GM12892 (cell line): ENCODE results near the gene ZBTB8A.

Source experiments
- POLR2A ChIP-seq: IDR thresholded peaks from 2 replicates; pipeline ENCODE4 v1.6.1; 2011; ENCODE audit warnings: low read depth, low read length, control low read depth
- POLR2AphosphoS5 ChIP-seq: IDR thresholded peaks from 2 replicates; pipeline ENCODE4 v1.6.1; 2011; ENCODE audit warnings: low read depth, low read length, control low read depth
- TAF1 ChIP-seq: IDR thresholded peaks from 2 replicates; pipeline ENCODE4 v1.6.1; 2011; ENCODE audit warnings: low read depth, mild to moderate bottlenecking, control low read depth, low read length, borderline replicate concordance

GRCh38 chr1:32500387-32501209, 38.6 kb upstream of the ZBTB8A start:
- TF ChIP-seq POLR2AphosphoS5 (no peak), POLR2A (peak; percentile 32; the same call in 1 of the 2 replicates), TAF1 (0 out of 2 replicates have a peak, but pooled peaks have one; percentile 17)
